HK-2 (cell line): ENCODE measurements around the gene OR2M2.

Experiments
- DNase-seq: peaks from one replicate; pipeline ENCODE4 v3.0.0-alpha.2; 2018; ENCODE audit not compliant: unreplicated experiment

The OR2M2 gene, protein sequence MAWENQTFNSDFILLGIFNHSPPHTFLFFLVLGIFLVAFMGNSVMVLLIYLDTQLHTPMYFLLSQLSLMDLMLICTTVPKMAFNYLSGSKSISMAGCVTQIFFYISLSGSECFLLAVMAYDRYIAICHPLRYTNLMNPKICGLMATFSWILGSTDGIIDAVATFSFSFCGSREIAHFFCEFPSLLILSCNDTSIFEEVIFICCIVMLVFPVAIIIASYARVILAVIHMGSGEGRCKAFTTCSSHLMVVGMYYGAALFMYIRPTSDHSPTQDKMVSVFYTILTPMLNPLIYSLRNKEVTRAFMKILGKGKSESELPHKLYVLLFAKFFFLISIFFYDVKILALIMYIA

DNA sequence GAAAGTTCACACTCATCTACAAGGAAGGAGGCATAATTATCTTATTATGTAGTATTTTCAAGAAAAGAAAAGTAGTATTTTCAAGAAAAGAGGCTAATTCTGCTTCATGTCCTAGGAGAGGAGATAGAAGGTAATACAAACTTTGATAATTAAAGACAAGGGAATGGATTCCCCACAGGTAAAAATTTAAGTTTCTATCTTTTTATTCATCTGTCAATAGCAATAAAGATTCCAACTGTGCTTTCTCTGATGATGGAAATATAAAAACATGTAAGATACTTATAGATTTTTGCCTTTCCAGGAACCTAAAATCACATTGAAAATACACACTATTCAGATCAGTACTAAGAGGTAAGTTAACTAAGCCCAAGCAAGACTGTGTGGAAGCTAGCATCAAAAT is at the start of gene OR2M2:
Gene OR2M2, plus strand, starts transcription at position 301 of the 400 bp plus-strand sequence. CDS start 5,165 bp downstream, outside the sequence.
- no peak for DNase-seq

DNA sequence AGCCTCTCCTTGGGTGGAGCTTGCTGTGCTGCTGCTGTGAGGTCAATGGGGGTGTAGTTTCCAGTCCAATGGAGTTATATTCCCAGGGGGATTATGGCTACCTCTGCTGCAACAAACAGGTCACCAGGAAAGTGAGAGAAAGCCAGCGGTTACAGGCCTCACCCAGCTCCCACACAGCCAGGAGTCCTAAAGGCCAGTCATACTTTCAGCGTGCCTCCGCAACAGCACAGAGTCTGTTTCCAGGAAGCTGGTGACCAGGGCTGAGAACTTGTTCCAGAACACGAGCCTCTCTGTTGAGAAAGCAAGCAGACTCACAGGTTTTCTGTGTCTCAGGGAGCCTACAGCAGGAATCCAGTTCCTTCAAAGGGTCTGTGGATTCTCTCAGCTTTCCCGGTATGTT is 47.0 kb upstream of the OR2M2 start:
- DNase-seq = no peak

DNA sequence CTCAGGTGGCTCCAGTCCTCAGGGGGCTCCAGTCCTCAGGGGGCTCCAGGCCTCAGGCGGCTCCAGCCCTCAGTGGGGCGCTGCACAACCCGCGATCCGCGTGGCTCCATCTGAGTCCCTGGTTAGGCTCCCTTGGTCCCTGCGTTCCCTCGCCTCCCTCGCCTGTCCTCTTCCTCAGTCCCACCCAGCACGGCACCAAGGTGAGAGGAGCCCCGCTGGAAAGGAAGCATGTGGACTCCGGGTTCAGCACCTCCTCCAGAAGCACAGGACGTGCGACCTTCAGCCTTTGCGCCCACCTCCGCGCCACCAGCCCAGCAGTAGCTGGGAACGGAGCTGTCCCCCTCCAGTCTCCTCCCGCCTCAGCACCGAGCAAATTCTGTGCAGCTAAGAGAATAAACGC is 37.8 kb upstream of the OR2M2 start:
- no peak for DNase-seq

DNA sequence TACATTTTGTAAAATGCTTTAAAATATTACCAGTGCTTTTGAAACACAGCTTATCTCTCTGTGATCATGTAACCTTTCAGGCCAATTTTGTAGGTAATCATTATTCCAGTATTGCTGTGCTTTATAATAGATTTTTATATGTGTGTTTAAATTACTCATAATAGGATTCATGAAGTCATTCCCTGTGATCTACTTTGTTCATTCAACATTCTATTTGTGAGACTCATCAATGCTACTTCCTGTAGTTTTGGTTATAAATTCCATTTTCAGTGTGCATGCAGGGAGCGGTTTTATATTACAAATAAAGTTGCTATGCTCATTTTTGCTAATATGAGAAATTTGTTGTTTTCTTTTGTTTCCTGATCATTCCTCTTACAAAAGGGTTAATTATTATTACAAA is 33.8 kb upstream of the OR2M2 start:
- no peak for DNase-seq

DNA sequence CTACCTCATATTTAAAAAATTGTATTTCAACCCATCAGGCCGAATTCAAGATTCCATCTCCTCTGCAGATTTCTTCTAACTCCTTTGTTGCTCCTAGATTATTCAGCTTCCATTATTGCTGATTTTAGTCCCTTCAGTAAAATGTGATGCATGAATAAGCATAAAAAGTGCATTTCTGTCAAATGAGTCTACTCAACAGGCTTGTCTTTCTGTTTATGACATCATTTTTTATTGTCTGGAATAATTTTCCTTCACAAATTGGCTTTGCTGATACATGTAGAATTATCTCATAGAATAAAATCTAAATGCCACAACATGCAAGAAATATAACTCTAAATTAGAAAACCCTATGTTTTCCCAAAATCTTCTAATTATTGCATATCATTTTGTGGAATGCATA is 31.3 kb upstream of the OR2M2 start:
- DNase-seq = no peak

DNA sequence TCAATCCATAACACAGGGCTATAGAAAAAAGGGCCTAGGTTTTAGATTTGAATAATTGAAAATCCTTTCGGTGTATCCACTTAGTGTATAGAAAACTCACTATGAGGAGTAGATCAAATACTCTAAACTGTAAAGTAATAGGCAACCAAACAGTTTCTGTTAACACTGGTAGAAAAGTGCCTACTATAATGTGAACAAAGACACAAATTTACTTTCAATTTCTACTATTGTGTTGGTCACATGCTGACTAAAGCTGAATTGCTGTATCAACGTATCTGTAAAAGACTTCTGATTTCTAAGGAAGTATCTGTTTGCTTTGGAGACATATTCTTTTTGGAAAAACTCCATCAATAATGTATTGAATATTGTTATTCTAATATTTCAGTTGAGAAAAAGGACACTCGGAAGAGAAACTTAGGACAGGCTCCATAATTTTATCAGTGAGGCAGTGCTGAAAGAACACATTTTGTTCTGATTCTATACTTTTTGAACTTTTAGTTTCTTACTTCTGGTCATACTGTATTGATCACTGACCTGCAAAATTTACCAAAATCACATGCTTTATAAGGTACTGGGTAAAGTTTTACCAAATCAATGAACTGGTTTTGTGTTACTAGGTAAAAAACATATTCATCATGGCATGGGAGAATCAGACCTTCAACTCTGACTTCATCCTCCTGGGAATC is 30.0 kb upstream of the OR2M2 start, which contains the start of gene OR2M5:
Gene OR2M5, plus strand, starts transcription at position 636 of the 686 bp plus-strand sequence. Its CDS starts 0 bp downstream, at position 636.
- no peak for DNase-seq

DNA sequence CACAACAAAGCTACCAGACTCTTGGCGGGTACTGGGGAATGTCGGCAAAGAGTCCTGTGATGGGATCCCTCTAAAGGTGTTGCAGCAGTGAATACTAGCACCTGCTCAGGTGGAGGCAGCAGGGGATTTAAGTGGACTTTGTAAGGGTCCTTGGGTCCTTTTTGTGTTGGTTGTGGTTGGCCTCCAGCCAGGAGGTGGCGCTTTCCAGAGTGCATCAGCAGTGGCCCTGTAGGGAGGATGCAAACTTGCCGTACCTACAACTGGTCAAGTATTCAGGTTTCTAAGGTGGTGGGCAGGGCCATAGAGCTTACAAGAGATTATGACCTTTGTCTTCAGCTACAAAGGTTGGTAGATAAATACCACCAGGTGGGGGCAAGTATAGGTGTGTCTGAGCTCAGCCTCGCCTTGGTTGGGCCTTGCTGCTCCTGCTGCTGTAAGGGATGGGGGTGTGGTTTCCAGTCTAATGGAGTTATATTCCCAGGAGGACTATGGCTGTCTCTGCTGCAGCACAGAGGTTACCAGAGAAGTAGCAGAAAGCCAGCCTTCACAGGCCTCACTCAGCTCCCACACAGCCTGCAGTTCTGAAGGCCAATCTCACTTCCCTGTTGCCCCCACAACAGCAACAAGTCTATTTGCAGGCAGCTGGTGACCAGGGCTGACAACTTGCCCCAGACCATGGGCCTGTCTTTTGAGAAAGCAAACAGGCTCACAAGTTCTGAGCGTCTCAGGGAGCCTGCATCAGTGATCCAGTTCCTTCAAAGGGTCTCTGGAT is 22.4 kb upstream of the OR2M2 start:
- no peak for DNase-seq

DNA sequence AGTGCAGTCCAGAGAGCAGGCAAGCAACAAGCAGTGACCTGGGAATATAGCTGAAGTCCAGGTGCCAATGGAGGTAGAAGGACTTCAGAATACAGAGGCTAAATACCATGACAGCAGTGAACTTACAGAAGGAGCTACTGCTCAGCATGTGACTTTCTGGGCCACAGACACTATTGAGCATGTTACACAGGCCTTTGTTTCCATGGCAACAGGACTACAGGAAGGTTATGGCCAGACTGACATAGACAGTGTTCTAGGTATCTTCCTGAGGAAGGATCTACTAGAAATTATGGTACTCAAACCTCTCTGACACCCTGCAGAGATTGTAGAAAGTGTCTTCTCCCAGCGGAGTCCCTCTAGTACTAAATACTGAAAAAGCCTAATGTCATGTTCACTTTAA is 18.7 kb upstream of the OR2M2 start:
- DNase-seq = no peak

DNA sequence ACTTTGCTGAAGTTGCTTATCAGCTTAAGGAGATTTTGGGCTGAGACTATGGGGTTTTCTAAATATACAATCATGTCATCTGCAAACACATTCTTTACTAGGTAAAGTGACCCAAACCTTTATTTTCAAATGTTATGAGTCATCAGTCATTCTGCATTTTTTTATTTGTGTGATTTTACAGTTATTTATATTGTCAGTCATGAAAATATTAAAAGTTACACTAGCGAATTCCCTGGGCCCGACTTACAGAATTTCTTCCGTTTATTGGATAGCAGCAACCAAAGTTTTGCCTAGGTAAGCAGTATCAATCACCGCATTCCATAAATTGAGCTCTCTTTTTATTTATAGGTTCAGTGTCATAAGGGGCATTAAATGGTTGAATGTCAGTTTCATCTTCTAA is 15.9 kb upstream of the OR2M2 start:
- no peak for DNase-seq

DNA sequence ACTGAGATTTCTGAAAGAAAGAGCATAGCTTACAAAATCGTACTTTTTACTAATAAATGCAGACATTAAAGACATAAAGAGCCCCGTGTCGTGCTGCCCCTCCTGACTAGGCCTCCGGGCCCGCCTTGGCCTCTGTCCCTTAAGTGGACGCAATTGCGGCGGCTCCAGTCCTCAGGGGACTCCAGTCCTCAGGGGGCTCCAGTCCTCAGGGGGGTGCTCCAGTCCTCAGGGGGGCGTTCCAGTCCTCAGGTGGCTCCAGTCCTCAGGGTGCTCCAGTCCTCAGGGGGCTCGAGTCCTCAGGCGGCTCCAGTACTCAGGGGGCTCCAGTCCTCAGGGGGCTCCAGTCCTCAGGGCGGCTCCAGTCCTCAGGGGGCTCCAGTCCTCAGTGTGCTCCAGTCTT is 10.6 kb upstream of the OR2M2 start:
- no peak for DNase-seq

DNA sequence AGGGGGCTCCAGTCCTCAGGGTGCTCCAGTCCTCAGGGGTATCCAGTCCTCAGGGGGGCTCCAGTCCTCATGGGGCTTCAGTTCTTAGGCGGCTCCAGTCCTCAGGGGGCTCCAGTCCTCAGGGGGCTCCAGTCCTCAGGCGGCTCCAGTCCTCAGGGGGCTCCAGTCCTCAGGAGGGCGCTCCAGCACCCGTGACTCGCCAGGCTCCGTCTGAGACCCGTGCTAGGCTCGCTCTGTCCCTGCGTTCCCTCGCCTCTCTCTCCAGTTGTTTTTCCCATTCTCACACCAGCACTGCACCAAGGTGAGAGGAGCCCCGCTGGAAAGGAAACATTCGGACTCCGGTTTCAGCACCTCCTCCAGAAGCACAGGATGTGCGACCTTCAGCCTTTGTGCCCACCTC is 9.4 kb upstream of the OR2M2 start:
- DNase-seq = no peak

DNA sequence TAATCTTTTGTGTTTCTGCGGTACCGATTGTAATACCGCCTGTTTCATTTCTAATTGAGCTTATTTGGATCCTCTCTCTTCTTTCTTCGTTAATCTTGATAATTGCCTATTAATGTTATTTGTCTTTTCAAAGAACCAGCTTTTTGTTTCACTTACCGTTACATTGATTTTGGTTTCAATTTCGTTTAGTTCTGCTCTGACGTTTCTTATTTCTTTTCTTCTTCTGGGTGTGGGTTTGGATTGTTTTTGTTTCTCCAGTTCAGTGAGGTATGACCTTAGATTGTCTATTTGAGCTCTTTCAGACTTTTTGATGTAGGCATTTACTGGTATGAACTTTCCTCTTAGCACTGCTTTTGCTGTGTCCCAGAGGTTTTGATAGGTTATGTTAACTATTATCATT is 9.4 kb downstream of the OR2M2 start:
- no peak for DNase-seq

DNA sequence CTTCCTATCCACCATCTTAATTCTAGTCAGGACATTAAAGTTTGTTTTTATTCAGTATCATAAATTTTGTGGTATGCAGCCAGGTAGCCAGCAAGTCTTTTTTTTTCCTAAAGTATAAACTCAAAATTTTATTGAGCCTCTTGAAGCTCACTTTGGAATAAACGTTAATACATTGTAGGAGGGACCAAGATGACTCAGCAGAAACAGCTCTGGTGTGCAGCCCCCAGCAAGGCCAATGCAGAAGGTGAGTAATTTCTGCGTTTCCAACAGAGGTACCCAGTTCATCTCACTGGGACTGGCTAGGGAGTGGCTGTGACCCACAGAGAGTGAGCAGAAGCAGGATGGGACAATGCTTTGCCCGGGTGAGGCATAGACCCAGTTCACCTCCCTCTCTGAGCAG is 12.7 kb downstream of the OR2M2 start:
- no peak for DNase-seq

DNA sequence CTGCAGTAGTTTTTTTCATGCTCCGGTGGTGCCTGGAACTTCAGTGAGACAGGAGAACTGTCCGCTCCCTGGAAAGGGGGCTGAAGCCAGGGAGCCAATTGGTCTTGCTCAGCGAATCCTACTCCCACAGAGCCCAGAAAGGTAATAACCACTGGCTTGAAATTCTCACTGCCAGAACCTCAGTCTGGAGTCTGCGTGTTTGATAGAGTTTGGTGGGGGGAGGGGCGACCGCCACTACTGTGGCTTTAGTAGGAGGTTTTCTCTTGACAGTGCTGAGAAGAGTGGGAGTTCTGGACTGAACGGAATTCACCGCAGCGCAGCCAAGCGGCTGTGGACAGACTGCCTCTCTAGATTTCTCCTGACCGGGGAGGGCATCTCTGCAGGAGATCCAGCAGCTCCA is 14.4 kb downstream of the OR2M2 start:
- DNase-seq = no peak

DNA sequence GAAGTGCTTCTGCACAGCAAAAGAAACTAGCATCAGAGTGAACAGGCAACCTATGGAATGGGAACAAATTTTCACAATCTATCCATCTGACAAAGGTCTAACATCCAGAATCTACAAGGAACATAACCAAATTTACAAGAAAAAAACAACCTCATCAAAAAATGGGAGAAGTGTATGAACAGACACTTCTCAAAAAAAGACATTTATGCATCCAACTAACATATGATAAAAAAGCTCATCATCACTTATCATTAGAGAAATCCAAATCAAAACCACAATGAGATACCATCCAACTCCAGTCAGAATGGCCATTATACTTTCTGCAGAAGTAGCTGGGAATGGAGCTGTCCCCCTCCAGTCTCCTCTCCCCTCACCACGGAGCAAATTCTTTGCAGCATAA is 19.5 kb downstream of the OR2M2 start:
- no peak for DNase-seq

DNA sequence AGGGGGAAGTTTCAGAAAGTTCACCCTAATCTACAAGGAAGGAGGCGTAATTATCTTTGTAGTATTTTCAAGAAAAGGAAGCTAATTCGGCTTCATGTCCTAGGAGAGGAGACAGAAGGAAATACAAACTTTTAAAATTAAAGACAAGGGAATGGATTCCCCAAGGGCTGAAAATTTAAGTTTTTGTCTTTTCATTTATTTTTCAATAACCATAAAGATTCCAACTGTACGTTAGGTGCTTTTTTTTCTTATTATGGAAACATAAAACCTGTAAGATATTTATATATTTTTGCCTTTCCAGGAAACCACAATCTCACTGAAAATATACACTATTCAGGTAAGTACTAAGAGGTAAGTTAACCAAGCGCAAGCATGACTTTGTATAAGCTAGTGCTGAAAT is 22.3 kb downstream of the OR2M2 start, which contains the start of gene OR2M3:
Gene OR2M3, plus strand, starts transcription at position 301 of the 400 bp plus-strand sequence. CDS start 5,803 bp downstream, outside the sequence.
- no peak for DNase-seq

DNA sequence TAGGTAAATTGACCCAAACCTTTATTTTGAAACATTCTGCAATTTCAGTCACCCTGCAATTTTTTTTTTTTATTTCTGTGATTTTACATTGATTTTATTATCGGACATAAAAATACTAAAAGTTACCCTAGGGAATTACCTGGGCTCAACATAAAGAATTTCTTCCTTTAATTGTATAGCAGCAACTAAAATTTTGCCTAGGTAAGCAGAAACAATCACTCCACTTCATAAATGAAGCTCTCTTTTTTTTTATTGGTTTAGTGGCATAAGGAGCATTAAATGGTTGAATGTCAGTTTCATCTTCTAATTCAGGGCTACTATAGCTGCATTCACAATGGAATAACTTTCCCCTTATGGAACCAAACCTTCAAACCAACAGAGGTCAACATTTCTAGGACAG is 41.3 kb downstream of the OR2M2 start:
- no peak for DNase-seq

DNA sequence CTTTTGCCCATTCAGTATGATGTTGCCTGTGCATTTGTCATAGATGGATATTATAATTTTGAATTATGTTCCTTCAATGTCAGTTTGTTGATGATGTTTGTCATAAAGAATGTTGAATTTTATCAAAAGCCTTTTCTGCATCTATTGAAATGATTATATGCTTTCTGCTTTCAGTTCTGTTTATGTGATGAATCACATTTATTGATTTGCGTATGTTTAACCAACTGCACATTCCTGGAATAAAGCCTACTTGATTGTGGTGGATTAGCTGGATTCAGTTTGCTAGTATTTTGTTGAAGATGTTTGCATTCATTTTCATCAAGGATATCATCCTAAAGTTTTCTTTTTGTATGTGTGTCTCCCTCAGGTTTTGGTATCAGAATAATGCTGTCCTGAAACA is 50.9 kb downstream of the OR2M2 start:
- DNase-seq = no peak

DNA sequence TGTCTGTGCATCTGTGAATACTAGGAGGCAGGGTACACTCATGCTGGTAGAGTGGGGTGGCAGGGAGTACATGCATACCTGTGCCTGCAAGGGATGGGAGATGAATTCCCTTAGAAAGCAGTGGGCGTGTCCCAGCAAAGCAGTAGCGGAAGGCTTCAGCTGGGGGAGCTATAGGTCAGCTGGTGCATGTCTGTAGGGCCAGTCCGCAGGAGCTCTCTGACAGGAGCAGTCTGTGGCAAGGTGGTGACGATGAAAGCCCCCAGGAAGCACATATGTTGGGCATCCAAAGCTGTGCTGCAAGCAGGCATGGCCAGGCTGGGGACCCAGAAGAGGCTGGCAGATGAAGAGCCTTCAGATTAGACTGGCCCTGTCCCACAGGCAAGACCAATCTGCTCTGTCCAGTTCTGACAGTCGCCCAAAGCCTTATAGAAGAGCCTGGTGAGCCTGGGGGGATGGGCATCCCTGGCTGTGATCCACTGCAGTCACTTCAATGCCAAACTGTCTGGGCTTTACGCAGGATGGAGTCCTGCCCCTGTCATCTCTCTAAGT is 54.8 kb downstream of the OR2M2 start:
- DNase-seq = no peak
